Progenitor cell of endocrine pancreas (in vitro differentiated cells): Measurements from ENCODE around the gene FYN. TPM values are rescaled to one million over a fixed set of nuclear protein-coding genes. Genes with fewer than 3 reads are reported as not detected.
A peak's percentile ranks its signal among the peaks of the same experiment; 100 is the strongest.

Experiments
- DNase-seq: peaks from one replicate; pipeline ENCODE4 v3.0.0; 2021; ENCODE audit warnings: low spot score; ENCODE audit not compliant: unreplicated experiment
- H3K27ac Mint-ChIP-seq: 2 replicates; pipeline ENCODE4 v1.8.0; 2021; ENCODE audit warnings: mild to moderate bottlenecking, moderate library complexity, mixed read lengths
- H3K27me3 Mint-ChIP-seq: 2 replicates; pipeline ENCODE4 v1.8.0; 2021; ENCODE audit warnings: mixed read lengths
- H3K36me3 Mint-ChIP-seq: 2 replicates; pipeline ENCODE4 v1.8.0; 2022; ENCODE audit warnings: mixed read lengths; ENCODE audit not compliant: insufficient read depth
- H3K4me1 Mint-ChIP-seq: 2 replicates; pipeline ENCODE4 v1.8.0; 2021; ENCODE audit warnings: low read depth, mixed read lengths
- H3K4me3 Mint-ChIP-seq: 2 replicates; pipeline ENCODE4 v1.8.0; 2021; ENCODE audit warnings: low read depth, mild to moderate bottlenecking, moderate library complexity, mixed read lengths
- H3K9me3 Mint-ChIP-seq: 2 replicates; pipeline ENCODE4 v1.8.0; 2021; ENCODE audit warnings: low read depth, mixed read lengths
- total RNA-seq: library from RNA; stranded (reverse); gene quantifications from 2 replicates; pipeline ENCODE4 v1.2.1, GENCODE V29; 2021
- TF ChIP-seq, protein P1 (sequence below): fragments of 200-600 bp; sonication (generic); IDR thresholded peaks from one replicate; pipeline ENCODE4 v1.5.0; 2021; ENCODE audit warnings: antibody characterized with exemption, mild to moderate bottlenecking; ENCODE audit not compliant: unreplicated experiment

FYN gene
- total RNA-seq, 1 donor from 2014 or later: 169 TPM

DNA sequence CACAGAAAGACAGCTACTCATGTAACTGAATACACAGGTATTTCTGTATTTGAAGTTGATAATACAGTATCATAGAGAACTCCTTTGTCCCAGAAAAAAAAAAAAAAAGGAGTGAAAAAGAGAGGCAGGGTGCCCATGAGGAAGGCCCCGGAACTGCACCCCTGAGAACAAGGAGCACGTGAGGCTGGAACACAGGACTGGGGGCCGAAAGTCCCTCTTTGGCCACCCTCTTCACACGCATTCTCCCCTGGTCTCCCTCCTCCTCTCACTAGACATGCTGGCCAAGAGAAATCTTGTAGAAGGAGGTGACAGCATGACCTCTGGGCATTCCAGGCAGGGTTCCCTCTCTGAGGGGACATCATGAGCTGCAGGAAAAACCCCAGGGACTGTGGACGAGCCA lies 204.8 kb downstream of the FYN start:
- peak overlapping the region; percentile 92 for H3K27ac Mint-ChIP-seq
- no peak overlapping the region for H3K4me3 Mint-ChIP-seq
- H3K27me3 Mint-ChIP-seq: no peaks in the 10 kb centered on the region
- H3K4me1 Mint-ChIP-seq: peaks cover 33% of the 10 kb centered on the region
- no peak for DNase-seq
- TF ChIP-seq, protein P1, sequence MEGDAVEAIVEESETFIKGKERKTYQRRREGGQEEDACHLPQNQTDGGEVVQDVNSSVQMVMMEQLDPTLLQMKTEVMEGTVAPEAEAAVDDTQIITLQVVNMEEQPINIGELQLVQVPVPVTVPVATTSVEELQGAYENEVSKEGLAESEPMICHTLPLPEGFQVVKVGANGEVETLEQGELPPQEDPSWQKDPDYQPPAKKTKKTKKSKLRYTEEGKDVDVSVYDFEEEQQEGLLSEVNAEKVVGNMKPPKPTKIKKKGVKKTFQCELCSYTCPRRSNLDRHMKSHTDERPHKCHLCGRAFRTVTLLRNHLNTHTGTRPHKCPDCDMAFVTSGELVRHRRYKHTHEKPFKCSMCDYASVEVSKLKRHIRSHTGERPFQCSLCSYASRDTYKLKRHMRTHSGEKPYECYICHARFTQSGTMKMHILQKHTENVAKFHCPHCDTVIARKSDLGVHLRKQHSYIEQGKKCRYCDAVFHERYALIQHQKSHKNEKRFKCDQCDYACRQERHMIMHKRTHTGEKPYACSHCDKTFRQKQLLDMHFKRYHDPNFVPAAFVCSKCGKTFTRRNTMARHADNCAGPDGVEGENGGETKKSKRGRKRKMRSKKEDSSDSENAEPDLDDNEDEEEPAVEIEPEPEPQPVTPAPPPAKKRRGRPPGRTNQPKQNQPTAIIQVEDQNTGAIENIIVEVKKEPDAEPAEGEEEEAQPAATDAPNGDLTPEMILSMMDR: peak; percentile 55
- no peaks in the 10 kb centered on the region for H3K9me3 Mint-ChIP-seq
- H3K36me3 Mint-ChIP-seq: peaks cover 30% of the 10 kb centered on the region

DNA sequence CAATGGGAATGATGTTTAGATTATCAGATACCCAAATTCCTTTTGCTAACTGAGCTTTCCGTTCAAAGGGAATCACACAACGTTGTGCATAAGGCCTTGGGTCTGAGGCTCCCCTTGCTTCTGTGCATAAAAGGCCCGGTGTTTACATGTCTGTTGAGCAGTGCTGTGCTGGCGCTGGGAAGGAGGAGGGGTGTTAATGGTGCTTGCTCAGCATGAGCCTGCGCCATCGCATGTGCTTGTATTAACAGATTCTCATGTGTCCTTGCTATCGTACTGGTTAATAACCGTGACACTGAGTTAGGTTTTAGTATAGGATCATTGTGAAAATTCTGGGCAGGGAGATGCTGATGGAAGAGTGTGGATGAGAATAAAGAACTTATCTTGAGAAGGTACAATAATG lies 205.3 kb downstream of the FYN start:
- H3K27ac Mint-ChIP-seq: peak overlapping the region; percentile 92
- no peaks in the 10 kb centered on the region for H3K9me3 Mint-ChIP-seq
- no peaks in the 10 kb centered on the region for H3K27me3 Mint-ChIP-seq
- TF ChIP-seq, protein P1: no peak
- DNase-seq: no peak
- H3K4me3 Mint-ChIP-seq: no peak overlapping the region
- peaks cover 26% of the 10 kb centered on the region for H3K36me3 Mint-ChIP-seq
- H3K4me1 Mint-ChIP-seq: peaks cover 30% of the 10 kb centered on the region

DNA sequence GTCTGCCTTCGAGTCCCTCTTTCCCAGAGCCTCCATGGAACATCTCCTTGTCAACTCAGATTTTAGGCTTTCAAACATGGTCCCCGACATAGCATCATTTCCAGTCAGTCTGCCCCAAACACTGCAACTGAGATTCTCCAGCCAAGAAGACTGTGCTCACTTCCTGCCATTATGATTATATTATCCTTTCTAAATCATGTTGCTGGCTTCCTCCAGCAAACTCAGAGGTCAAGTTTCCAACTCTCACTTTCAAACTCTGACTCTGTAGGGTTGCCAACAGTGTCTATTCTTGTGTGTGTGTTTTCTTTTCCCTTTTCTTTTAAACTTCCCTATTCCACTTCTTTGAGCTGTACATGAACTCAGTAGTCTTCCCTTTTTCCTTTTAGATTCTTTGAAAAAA lies 206.4 kb downstream of the FYN start:
- Mint-ChIP-seq H3K36me3 (peaks cover 25% of the 10 kb centered on the region), H3K9me3 (no peaks in the 10 kb centered on the region), H3K27ac (no peak overlapping the region), H3K27me3 (no peaks in the 10 kb centered on the region), H3K4me3 (no peak overlapping the region), H3K4me1 (peaks cover 26% of the 10 kb centered on the region)
- DNase-seq: no peak
- TF ChIP-seq, protein P1: no peak

DNA sequence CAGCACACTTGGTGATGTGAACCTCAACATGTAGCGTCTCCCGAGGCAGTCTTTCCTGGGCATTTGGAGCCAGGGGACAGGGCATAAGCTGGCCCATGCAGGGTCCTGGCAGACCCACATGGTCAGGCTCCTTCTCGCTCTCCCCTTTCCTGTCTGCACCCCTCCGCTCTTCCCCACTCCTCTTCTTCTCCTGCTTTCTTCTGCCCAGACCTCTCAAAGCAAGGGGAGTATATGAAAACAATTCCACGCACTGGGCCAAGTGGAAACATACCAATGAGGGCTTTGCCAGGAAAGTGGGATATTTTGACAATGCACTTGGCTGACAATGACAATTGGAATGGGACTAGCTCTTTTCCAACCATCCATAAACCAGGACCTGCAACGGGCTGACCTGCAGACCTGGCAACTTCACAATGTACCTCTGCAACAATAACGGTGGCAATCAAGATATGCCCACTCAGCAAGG lies 208.7 kb downstream of the FYN start:
- Mint-ChIP-seq H3K27me3 (no peaks in the 10 kb centered on the region), H3K27ac (peak overlapping the region; percentile 71), H3K4me3 (no peak overlapping the region), H3K36me3 (peaks cover 16% of the 10 kb centered on the region), H3K9me3 (no peaks in the 10 kb centered on the region), H3K4me1 (peaks cover 33% of the 10 kb centered on the region)
- no peak for DNase-seq
- TF ChIP-seq, protein P1: no peak

DNA sequence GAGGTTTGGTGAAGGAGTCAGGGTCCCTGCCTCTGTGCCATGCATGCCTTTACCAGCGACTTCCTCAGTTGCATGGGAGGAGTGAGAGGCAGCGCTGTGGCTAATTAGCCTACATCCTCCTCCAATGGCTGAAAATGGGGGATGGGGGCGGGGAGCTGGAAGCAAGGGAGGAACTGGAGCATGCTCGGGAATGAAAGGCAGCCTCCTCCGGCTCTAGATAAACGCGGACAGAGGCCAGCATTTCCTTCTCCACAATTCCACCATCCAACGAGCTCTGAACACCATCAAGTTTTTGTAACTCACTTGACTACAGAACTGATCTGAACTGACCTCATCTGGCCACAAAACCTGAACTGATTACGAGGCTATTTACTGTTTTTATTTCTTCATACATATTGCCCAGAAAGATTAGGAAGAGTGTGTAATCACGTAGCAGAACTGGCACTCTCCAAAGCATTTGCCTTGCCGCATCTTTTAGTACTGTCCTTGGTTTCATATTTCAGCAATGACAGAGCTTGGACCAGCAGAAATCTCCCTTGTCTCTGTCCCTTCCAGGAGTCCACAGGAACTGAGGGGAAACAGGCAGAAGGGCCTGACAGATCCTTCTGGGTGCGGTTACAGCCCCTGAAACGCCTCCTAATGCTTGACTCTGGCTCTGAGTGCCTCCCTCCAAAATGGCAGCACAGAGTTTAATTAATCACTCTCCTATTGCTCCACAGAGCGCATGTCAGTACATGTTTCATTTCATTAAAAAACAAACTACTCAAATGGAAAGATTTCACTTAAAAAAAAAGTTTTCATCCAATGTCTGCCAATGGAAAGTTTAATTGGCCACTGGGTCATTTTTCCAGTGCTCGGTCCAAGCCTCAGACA lies 209.3 kb downstream of the FYN start:
- Mint-ChIP-seq H3K4me1 (peaks cover 33% of the 10 kb centered on the region), H3K27ac (peak overlapping the region; percentile 76), H3K4me3 (no peak overlapping the region), H3K36me3 (peaks cover 15% of the 10 kb centered on the region), H3K9me3 (no peaks in the 10 kb centered on the region), H3K27me3 (no peaks in the 10 kb centered on the region)
- TF ChIP-seq, protein P1: no peak
- DNase-seq: no peak
